HG02763 (cell line): ENCODE measurements around the gene RPL36A.

Experiments
- ATAC-seq: cut with Tn5 transposase; IDR thresholded peaks from one replicate; pipeline ENCODE4 v1.9.1; 2021; ENCODE audit warnings: mild to moderate bottlenecking, moderate library complexity; ENCODE audit not compliant: unreplicated experiment

Gene RPL36A

DNA sequence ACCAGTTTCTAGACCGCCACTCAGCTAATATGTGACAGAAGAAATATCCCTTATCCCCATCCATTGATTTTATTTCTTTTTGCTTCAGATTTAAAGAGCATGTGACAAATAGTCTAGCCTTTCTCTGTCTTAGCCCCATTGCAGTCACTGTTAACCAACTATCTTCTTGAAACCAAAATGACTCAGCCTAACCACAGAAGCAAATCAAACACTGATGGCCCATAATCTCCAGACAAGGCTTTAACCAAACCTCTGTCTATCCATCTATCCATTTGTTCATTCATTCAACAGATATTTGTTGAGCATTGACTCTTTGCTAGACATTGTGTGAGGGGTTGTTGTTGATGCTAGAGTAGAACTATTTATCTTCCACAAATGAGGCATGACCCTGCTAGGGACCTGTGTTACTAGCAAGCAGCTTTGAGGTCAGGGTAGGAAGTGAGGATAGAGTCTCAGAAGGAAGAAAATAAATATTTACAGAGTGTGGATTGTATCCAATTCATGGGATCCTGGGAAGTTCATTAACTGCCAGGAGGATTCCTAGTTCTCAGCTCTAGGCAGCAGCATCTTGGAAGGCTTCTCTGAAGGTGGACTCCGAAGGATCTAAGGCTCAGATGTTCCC lies 39.8 kb downstream of the RPL36A start:
- ATAC-seq = peak; percentile 81

DNA sequence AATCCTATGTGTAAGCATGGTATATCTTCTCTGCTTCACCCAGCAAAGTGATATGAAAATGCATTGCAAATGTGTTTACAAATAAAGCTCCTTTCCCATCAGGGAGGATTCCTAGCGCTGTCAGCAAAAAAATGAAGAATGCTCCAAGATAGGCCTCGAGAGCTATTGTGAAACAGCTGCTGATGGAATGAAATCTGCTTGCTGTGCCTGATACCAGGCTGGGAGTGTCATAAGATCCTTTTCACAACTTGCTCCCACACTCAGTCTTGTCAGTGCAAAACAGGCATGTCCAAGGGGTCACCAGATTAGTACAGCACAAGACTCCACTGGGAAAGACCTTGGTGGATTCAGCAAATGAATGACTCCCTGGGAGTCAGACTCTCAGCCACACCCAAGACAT lies 51.3 kb downstream of the RPL36A start:
- ATAC-seq = no peak
